Stimulated activated CD8-positive, alpha-beta memory T cell treated with anti-CD3 and anti-CD28 coated beads, Interleukin-15, amount 100 ng/mL, for 4 hours (primary cell): ENCODE measurements around the gene FRMD4A.

Experiments used
- DNase-seq, 2 donors: peaks; one replicate each; pipeline ENCODE4 v3.0.0-alpha.2; 2020; ENCODE audit warnings: low read depth in 2 of 2

FRMD4A gene

DNA sequence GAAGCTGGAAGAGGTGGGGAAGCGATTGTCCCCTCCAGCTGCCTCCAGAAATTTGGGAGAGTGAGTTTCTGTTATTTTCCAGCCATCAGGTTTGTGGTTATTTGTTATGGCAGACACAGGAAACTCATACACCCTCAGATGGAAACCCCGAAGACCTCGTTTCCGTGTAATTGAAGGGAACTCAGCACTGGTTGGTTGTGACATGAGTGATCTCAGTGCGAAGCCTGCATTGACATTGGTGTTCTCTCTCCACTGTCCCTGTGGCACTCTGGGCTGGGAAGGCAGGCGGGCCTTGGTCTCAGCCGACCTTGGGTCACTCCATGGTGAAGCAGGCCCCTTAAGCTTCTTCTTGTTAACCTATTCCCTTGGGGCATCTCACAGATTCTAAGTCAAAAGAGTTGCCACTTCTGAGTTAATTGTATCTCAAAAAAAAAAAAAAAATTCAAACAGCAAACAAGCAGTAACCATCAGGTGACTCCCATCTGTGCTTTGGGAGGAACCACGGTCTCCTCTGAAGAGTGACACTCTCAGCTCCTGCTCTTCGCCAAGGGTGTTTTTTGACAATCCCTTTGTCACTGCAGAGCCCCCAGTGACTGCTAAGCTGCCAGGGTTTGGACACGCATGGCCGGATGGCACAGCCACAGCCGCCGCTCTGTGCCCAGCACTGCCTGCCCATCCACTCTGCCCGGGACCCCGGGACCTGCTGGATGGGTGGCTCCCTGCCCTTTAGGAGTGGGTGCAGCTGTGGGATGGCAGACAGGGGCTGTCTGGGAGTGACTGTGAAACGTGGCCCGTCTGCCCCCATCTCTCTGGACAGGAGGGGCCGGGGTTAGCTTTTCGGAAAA lies 510.4 kb downstream of the FRMD4A start:
- DNase-seq: no peak

DNA sequence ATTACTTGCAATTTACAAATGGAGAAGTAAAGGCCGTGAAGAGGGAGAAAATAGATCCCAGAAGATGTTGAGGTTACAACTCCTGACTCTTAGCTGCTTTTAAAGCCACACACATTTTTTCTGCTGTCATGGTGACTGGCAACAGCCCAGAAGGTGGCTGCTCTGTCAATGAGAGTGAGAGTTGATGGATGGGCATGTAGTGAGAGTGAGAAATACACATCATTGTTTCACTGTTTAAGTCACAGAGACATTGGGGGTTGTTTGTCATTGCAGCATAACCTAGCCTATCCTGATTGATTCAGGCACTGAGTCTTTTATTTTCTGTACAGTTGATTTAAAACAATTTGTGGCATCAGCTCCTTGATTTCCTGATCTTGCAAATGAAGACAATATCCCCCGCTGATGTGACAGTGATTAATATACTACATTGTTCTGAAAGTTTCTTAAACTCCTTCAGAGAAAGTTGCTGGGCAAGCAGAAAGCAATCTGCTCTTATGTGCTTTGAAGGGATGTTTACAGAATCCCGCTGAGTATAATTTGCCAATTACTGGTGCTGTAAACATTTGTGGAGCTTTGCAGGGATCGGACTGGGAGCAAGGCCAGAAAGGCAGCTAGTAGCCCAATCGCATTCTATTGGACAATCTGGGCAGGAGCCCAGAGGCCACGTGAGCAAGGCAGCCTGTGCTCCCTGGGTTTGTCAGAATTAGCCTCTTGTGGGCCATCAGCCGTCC lies 514.4 kb downstream of the FRMD4A start:
- DNase-seq: no peak

DNA sequence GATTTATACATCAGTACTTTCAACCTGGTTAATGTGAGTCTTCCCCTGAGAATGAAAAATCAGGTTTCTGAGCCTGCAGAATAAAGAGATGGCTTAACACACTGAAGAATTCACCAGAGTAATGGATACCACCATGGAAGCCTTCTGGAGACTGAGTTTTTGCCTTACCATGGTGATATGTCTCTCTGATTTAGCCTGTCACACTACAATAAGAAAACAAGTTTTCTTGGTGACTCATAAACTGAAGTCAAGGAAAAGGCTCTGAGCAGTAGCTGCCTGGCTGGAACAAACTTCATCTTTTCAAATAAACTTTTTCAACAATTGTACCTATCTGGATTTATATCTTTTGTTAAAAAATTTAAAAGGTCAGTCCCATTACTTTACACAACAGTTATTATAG lies 515.0 kb downstream of the FRMD4A start:
- DNase-seq: no peak

DNA sequence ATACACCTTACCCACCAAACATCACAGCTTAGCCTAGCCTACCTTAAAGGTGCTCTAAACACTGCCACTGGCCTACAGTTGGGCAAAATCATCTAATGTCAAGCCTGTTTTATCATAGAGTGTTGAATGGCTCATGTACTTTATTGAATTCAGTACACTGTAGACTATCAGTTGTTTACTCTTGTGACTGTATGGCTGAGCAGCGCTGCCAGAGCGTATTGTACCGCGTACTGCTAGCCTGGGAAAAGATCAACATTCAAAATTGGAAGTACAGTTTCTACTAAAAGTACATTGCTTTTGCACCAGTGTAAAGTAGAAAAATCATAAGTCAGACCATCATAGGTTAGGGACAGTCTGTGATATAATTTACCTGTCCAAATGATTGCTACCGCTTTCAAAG lies 517.2 kb downstream of the FRMD4A start:
- DNase-seq: no peak

DNA sequence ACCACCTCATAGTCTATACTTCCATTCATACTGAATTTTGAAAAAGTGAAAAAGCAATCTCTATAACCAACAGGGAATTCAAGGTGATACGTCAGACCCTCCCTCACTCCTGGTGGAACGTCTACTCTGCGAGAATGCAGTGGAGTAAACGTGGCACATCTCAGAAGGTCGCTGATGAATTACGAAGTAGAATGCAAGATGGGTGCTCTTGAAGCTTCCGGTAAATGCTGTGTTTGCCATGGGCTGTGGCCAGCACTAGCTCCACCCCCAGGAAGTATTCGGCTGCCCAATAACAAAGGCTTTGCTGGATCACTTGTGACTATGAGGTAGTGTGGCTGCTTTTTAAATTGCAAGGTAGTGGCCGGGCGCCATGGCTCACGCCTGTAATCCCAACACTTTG lies 517.9 kb downstream of the FRMD4A start:
- no peak for DNase-seq

DNA sequence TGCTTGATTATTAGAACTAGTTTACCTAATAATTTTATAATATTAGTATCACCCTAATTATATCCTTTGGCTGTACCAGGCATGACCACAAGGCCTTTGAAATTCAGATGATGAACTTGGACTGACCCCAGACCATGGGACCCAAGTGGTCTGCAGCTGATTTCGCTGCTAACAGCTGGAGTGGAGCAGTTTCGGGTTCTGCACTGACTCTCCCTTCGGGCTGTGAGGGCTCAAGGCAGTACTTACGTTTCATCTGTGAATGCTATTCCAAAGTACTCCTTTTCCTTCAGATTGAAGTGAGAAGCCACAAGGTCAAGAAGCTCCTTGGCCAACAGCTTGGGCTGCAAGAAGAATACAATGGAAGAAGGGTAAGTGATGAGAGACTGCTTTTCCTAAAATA lies 520.2 kb downstream of the FRMD4A start:
- no peak for DNase-seq

DNA sequence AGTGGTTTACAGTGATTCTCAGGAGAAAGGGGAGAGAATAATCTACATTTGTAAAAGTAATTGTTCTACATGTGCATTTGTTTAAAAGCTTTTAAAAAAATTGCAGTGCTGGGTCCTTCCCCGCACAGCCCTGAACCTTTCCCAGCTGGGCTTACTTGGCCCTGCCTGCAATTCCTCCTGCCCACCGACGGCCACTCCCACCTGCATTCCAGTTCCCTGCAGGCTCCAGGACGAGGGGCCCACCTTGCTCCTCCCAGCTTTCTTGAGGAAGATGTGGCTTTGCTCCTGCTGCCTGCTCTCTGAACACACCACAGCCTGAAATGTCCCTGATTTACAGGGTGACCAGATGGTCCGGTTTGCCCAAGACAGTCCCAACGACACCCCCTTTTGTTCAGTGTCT lies 521.3 kb downstream of the FRMD4A start:
- DNase-seq: no peak

DNA sequence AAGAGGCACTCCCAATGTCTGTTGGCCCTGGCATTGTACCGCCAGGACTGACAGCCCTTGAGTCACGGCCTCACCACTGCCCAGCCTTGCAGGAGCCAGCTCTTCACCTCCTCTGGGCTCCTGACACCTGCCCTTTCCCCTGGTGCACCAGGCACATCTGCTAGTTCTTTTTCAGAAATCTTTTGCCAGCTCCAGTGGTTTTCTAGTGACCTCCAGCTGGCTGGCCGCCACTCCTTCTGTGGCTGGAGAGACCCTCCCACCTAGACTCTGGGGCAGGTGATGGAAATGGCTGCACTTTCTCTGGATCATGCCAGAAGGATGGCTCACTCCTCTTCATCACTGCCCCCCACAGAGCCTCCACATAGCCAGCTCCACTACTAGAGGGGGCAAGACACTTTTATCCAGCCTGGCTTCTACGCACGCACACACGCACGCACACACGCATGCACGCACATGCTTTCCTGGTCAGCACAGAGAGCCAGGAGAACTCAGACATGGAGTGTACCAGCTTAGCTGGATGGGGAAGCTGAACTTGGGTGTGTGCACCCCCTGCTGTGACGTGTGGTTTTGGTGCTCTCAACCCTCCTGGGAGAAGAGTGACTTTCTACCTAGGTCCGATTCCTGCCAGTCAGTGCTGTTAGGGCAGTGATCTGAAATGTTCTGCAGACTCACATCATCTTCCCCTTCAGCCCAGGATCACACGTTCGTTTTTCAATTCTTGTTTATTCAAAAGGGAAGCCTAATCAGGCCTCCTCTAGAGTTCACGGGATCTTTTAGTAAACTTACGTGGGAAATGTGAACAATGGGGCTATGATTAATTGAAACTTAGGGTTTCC lies 522.0 kb downstream of the FRMD4A start:
- no peak for DNase-seq

DNA sequence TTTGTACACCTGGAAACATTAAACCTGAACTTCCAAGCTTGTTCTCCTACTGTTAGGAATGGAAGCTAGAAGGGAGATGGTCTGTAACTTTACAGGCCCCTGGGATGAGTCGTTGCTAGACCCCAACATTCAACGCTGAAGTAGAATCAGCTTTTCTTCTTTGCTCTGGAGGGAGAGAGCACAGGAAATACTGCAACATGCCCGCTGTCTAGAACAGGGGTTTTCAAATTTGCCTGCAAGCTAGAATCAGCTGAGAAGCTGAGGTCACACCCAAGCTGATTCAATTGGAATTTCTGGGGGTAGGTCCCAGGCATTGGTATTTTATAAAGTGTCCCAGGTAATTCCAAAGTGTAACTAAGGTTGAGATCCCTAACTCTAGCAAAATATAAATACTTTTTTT lies 524.3 kb downstream of the FRMD4A start:
- DNase-seq: no peak

DNA sequence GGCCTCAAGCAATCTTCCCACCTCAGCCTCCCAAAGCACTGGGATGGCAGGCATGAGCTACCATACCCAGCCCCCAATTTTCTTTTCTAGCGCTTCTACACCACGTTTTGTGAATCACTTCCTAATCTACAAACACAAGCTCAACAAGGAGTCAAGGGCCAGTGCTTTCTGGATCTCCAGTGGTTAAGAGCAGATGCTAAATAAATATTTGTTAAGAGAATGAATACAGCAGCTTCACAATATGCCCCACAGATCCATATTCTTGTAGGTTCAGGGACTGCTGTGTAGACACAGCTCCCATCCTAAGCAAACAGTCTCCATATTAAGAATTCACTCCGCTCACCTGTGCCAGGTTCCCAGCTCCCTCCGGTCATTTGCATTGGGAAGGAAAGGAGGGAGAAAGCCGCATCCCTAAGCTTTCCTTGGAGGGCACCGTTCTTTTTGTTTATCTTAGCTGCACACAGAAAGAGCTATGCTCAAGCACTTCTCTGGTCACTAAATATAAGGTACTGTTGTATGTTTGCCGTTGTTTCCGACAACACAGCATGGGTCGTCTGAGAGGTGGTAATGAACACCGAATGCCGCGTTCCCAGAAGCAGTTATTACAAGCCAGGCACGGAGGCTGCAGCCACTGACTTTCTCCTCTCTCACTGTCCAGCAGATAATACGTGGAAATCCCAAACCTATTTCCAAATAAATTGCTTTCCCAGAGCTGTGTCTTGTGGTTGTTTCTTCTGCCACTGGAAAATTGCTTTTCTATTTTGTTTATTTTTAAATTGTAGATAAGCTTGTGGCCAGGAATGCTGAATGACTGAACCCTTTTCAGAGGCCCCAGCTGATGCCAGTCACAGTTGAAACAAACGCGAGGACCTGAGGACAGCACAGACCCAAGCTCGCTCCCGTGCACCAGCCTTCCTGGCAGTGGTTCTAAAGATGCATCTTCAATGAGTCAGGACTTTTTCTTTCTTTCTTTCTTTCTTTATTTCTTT lies 526.9 kb downstream of the FRMD4A start:
- DNase-seq: no peak

DNA sequence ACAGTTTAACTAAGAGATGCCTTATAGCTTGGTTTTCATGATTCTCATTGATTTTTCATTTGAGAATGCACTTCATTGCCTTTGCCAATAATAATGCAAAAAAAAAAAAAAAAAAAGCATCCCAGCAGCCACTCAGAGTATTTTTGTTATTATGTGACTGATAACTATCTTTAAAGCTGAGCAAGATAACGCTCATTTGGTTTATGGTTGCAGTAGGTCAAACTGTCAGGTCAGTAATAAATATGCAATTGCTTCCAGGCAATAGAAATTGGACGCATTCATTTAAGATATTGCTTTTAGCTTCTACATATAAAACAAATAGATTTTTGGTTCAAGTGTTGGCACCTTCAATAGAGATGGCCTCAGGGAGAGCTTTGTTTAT lies 528.8 kb downstream of the FRMD4A start:
- DNase-seq: no peak

DNA sequence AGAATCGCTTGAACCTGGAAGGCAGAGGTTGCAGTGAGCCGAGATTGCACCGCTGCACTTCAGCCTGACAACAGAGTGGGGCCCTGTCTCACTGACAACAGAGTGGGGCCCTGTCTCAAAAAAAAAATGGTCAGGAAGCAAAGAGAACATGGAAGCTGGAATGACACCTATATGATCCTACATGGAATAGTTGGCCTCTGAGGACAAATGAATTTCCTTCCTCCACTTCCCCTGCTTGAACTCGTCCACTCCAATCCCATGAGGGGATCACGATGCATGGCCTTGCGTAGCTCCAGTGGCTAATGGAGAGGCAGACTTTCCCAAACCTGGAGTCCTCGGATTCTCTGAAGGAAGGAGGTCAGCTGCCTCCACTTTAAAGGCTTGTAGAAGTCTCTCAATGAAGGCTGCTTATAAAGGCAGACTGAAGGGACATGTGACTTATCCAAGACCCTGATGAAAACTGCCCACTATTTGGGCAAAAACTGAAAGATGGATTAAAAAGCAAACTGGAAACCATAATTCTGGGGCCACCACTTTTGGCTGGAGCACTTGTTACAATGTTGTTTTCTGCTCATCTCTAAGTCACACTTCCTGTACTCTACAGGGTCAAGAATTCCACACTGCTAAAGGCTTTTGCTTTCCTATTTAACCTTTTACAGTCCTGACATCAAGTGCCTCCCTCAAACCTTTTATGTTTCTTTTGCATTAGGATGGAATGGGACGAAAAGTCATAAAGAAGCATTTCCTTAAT lies 529.4 kb downstream of the FRMD4A start:
- DNase-seq: no peak

DNA sequence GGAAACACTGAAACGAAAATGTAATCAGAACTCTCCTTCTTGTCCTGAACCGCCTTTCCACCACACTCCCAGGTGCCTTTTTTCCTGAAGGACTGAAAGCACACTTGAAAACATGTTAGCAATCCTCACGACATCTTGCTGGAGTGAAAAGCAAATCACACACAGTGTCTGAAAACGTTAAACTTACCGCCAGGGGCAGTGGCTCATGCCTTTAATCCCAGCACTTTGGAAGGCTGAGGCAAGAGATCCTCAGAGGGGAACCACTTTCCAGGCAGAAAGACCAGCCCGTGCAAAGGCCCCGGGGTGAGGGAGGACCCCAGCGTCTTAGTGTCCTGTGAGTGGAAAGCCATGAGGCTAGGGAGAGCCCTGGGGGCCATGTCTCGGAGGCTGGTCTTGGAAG lies 533.6 kb downstream of the FRMD4A start:
- no peak for DNase-seq

DNA sequence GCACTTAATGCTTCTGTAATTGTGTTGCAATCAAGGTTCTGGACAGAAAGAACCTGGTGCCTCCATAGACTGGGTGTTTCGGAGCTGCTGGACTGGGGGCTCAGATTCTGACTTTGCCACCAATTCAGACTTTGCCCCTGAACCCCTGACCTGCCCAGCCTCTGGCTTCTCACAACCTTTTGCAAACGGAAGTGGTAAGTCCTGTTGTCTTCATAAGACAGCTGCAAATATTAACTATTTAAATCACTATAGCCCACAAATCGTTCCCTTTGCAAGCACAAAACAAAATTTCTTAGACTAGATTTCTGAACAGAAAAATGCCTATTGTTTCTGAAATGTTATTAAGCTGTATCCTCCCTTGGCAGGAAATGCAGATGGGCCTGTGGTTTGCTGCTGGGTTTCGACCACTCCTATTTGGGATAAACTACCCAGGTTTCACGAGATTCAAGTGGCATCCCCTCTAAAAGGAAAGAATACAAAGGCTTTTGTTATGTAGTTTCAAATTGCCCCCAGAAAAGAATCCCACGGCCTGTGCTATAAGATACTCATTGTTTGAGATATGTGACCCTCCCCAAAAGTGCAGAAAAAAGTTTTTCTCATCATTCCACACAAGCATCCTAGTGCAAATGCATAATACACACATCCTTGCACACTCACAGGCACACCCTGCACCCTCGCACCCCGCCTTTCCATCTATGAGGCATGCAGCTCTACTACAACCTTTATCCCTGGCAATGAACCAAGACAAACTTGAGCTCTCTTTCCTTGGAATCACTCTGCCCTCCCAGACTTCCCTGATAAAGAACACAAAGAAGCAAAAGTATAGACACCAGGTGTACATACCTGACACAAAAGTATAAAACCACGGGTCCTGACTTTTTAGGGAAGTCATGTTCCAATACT lies 534.8 kb downstream of the FRMD4A start:
- no peak for DNase-seq

DNA sequence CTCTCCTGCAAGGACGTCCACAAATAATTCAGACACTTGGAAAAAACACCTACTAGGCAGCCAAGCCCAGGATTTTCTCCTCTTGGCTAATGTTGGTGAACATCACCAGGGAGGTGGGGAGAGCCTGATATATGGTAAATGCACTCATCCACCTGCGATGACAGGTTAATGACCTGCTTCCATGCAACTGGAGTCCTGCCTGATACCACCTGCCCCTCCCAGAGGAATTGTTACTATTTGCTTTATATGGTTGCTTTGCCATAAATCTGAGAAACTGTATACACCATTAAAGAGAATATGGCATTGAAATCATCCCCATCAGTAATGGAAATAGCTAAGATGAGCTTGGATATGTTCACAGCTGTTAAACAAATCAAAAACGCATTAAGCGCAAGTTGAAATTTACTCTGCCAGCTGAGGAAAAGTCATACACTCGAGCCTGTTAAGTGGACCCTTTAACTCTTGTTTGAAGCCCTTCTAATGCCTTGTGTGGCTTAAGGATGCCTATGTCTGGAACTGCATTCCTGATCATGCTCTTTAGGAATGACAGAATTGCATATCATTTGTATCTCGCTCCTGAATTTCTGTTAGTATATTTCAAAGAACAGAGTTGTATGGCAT lies 535.6 kb downstream of the FRMD4A start:
- DNase-seq: no peak

DNA sequence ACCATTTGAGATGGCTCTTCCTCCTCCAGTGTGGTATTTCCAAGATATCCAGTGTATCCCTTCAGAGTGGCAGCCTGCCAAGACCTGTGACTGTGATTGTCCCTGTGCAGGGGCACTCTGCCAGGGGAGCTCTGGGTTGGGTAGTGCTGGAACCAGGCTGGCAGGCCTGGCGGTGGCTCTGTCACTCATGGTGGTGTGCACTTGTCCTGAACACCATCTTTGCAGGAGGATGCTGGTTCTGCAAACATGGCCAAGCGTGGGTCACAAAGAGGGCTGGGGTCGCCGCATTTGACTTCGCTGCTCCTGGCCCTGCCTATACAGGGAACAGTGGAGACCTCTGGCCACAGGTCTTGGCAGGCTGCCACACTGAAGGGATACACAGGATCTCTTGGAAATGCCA lies 538.7 kb downstream of the FRMD4A start:
- DNase-seq: no peak

DNA sequence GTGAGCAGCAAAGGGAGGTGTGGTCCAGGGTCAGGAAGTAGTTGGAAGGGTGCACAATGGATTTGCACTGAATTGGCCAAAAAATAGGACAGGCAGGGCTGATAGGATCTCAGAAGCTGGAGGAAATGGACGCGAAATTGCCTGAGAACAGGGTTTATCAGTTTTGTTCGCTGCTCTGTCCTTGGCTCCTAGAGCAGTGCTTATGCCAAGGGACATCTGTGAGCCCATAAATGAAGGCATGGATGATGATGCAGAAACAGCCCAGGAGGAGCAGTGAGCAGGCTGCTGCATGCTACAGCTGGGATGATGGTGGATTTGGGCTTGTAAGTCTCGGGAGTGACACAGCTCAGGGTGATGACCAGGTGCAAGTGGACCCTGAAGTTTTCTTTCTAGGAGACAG lies 539.2 kb downstream of the FRMD4A start:
- no peak for DNase-seq

DNA sequence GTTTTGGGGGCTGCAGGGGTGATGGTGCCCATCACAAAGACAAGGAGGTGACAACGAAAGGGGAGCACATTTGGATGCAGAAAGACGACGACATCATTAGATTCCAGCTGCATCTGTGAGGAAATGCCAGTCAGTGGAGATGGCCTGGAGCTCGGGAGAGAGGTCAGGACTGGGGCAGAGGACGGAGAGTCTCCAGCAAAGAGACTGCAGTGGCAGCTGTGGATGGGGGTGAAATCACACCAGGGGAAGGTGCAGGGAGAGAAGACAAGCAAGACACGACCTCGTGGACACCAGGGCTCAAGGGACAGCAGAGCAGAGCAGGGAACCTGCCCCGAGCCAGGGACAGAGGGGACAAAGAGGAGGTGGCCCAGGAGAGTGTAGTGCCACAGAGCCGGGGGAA lies 540.5 kb downstream of the FRMD4A start:
- no peak for DNase-seq

DNA sequence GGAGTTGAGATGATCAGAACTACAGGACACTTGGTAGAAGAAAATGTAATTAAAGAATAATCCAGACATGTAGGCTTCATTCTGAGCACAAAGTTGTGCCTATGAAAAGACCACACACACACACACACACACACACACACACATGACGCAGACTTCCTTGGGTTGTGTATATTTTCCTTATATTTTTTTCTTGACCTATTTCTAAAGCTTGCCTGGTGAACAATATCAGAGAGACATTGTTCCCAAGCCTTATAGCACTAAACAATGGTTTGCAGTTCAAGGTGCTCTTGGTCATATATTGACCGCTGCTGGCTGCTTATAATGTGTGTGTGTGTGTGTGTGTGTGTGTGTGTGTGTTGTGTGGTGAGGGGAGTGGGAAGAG lies 541.3 kb downstream of the FRMD4A start:
- DNase-seq: no peak
